PC-3 (cell line): ENCODE data around the gene PLG. TPM values are rescaled to one million over a fixed set of nuclear protein-coding genes. Genes with fewer than 3 reads are reported as not detected.
"Not testable (repeated sequence)": the region's sequence is repeated elsewhere in the genome, so short reads cannot be mapped to it uniquely, and the experiment has no call there.

Experiments
- ATAC-seq: fragments of 200-7000 bp; cut with Tn5 transposase; 2 replicates; pipeline ENCODE4 v1.9.1; 2020; ENCODE audit warnings: mild to moderate bottlenecking, moderate library complexity
- BruUV-seq: library from RNA; stranded (reverse); fragments of 400-500 nt; replicated peaks from 2 replicates; lab custom pipeline; 2021; lab: Mats Ljungman, UMichigan
- CTCF ChIA-PET: fragments of 300-600 bp; sonication (Branson Sonifier 250); formaldehyde crosslinking; loops from one replicate; lab custom pipeline; 2022; ENCODE audit warnings: antibody characterized with exemption; lab: Charles Lee
- POLR2A ChIA-PET: fragments of 300-600 bp; sonication (Branson Sonifier 250); formaldehyde crosslinking; loops from one replicate; lab custom pipeline; 2022; ENCODE audit warnings: antibody characterized with exemption; ENCODE audit not compliant: unreplicated experiment; lab: Charles Lee
- DNase-seq: peaks from one replicate; pipeline ENCODE4 v3.0.0-alpha.2; 2015
- H2AFZ ChIP-seq: fragments of 300-600 bp; sonication (generic); 2 replicates; pipeline ENCODE4 v1.6.0; 2016; ENCODE audit warnings: antibody characterized with exemption, low read length
- H3F3A ChIP-seq: fragments of 300-600 bp; sonication (generic); one replicate; pipeline ENCODE4 v1.6.0; 2017; ENCODE audit warnings: antibody characterized with exemption, low read length, control low read depth, mild to moderate bottlenecking; ENCODE audit not compliant: unreplicated experiment
- H3K27ac ChIP-seq: fragments of 300-600 bp; sonication (generic); 2 replicates; pipeline ENCODE4 v1.5.1; 2016; ENCODE audit warnings: mild to moderate bottlenecking, low read length
- H3K27me3 ChIP-seq: fragments of 300-600 bp; sonication (generic); 2 replicates; pipeline ENCODE4 v1.6.1; 2016; ENCODE audit warnings: low read length, mixed read lengths
- H3K36me3 ChIP-seq: fragments of 300-600 bp; sonication (generic); 2 replicates; pipeline ENCODE4 v1.6.1; 2016; ENCODE audit warnings: low read depth, mixed run types, low read length, mixed read lengths
- H3K4me1 ChIP-seq: fragments of 300-600 bp; sonication (generic); 2 replicates; pipeline ENCODE4 v1.5.1; 2016; ENCODE audit warnings: low read length; ENCODE audit not compliant: insufficient read depth
- H3K4me2 ChIP-seq: fragments of 300-600 bp; sonication (generic); 2 replicates; pipeline ENCODE4 v1.6.0; 2016; ENCODE audit warnings: low read length
- H3K4me3 ChIP-seq: fragments of 300-600 bp; sonication (generic); 2 replicates; pipeline ENCODE4 v1.5.1; 2016; ENCODE audit warnings: mild to moderate bottlenecking, low read length, mixed read lengths
- H3K79me2 ChIP-seq: fragments of 300-600 bp; sonication (generic); 2 replicates; pipeline ENCODE4 v1.6.1; 2017; ENCODE audit warnings: low read length, mixed read lengths
- H3K9ac ChIP-seq: fragments of 300-600 bp; sonication (generic); 2 replicates; pipeline ENCODE4 v1.6.0; 2016; ENCODE audit warnings: mild to moderate bottlenecking, low read length
- H3K9me2 ChIP-seq: fragments of 300-600 bp; sonication (generic); replicated peaks from 2 replicates; pipeline ENCODE4 v1.6.1; 2016; ENCODE audit warnings: mixed run types, low read length, mixed read lengths
- H3K9me3 ChIP-seq: fragments of 300-600 bp; sonication (generic); 2 replicates; pipeline ENCODE4 v1.6.1; 2016; ENCODE audit warnings: low read length, mixed read lengths
- H4K20me1 ChIP-seq: fragments of 300-600 bp; sonication (generic); 2 replicates; pipeline ENCODE4 v1.6.1; 2016; ENCODE audit warnings: low read length, mixed read lengths
- CTCF ChIP-seq: fragments of 300-600 bp; sonication (generic); conservative IDR thresholded peaks from 2 replicates; pipeline ENCODE4 v1.5.1; 2017; ENCODE audit warnings: antibody characterized with exemption, low read depth, mild to moderate bottlenecking, low read length
- EZH2 ChIP-seq: fragments of 300-600 bp; sonication (generic); IDR thresholded peaks from one replicate; pipeline ENCODE4 v1.6.1; 2017; ENCODE audit warnings: antibody characterized with exemption, mild to moderate bottlenecking, low read length; ENCODE audit not compliant: unreplicated experiment
- EZH2phosphoT487 ChIP-seq: fragments of 300-600 bp; sonication (generic); IDR thresholded peaks from 2 replicates; pipeline ENCODE4 v1.6.1; 2018; ENCODE audit warnings: mild to moderate bottlenecking, antibody characterized with exemption, low read length, borderline replicate concordance
- intact Hi-C: fragments of 100-400 bp; cut with micrococcal nuclease; formaldehyde crosslinking; loops from 2 replicates; pipeline ENCODE4 v1.9.0; 2023
- total RNA-seq: library from RNA; depleted of rRNA; stranded (reverse); fragments of >200 nt; gene quantifications from 2 replicates; pipeline ENCODE4 v1.2.3, GENCODE V29; 2014; rRNA removed

Gene PLG
- total RNA-seq, 1 experiment from 2014 or later = not detected

DNA sequence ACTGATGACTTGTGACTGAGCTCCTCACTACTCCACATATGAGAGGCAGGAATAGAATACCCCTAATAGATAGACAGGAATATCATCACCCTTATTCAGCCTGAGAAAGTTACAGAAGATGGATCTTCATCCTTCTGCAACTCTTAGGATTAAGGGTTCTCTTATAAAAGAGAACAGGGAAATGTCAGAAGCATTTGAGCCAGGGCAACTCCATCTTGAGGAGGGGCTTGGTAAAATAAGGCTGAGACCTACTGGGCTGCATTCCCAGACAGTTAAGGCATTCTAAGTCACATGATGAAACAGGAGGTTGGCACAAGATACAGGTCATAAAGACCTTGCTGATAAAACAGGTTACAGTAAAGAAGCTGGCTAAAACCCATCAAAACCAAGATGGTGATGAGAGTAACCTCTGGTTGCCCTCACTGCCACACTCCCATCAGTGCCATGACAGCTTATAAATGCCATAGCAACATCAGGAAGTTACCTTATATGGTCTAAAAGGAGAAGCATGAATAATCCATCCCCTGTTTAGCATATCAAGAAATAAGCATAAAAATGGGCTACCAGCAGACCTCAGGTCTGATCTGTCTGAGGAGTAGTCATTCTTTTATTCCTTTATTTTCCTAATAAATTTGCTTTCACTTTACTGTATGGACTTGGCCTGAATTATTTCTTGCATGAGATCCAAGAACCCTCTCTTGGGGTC lies 97.9 kb downstream of the PLG start:
- peaks cover 14% of the 10 kb centered on the region for H3K4me1 ChIP-seq
- no peak overlapping the region for H3K4me3 ChIP-seq
- no peak overlapping the region for H3K9ac ChIP-seq
- H3K27me3 ChIP-seq = no peaks in the 10 kb centered on the region
- no peak for TF ChIP-seq EZH2
- TF ChIP-seq EZH2phosphoT487 = no peak
- no peak for TF ChIP-seq CTCF
- ATAC-seq (no peak), DNase-seq (no peak)
- POLR2A ChIA-PET = no interaction called here
- H3K36me3 ChIP-seq = no peaks in the 10 kb centered on the region
- BruUV-seq = no TSS peak
- no peak overlapping the region for H3K4me2 ChIP-seq
- CTCF ChIA-PET = no interaction called here
- no peaks in the 10 kb centered on the region for H4K20me1 ChIP-seq
- no peak overlapping the region for H2AFZ ChIP-seq
- H3F3A ChIP-seq = no peaks in the 10 kb centered on the region
- intact Hi-C loops = no loop called here
- no peaks in the 10 kb centered on the region for H3K79me2 ChIP-seq
- H3K9me2 ChIP-seq = no peaks in the 10 kb centered on the region
- no peak overlapping the region for H3K27ac ChIP-seq
- H3K9me3 ChIP-seq = no peaks in the 10 kb centered on the region

- no peak for TF ChIP-seq EZH2phosphoT487
- TF ChIP-seq EZH2 = no peak
- no peak for TF ChIP-seq CTCF
- Histone ChIP-seq H4K20me1 (no peaks in the 10 kb centered on the region), H3K9ac (no peak overlapping the region), H3F3A (no peaks in the 10 kb centered on the region), H3K27ac (no peak overlapping the region), H3K4me2 (no peak overlapping the region), H3K27me3 (no peaks in the 10 kb centered on the region), H3K4me3 (no peak overlapping the region), H2AFZ (no peak overlapping the region), H3K4me1 (no peaks in the 10 kb centered on the region), H3K9me2 (no peaks in the 10 kb centered on the region), H3K36me3 (no peaks in the 10 kb centered on the region), H3K79me2 (no peaks in the 10 kb centered on the region), H3K9me3 (no peaks in the 10 kb centered on the region)
- intact Hi-C loops = no loop called here
- BruUV-seq = no TSS peak
- DNase-seq (no peak), ATAC-seq (no peak)
- CTCF ChIA-PET = no interaction called here
- POLR2A ChIA-PET = no interaction called here
Observed at GRCh38 chr6:160801418-160801817, 99.4 kb downstream of the PLG start.

GRCh38 chr6:160802049-160802448 lies 100.0 kb downstream of the PLG start:
- ATAC-seq, intact Hi-C loops, H3K4me2 ChIP-seq, H3K4me1 ChIP-seq, H3K79me2 ChIP-seq, CTCF ChIA-PET, H4K20me1 ChIP-seq, H3K4me3 ChIP-seq, BruUV-seq, H3K9me2 ChIP-seq, H3K27ac ChIP-seq, POLR2A ChIA-PET, H3K36me3 ChIP-seq, H2AFZ ChIP-seq, H3K9me3 ChIP-seq, DNase-seq, H3K27me3 ChIP-seq, H3K9ac ChIP-seq, H3F3A ChIP-seq: not testable (repeated sequence)

Other genes with a start within 250 kb of the PLG start
- not detected in 2 replicates for gene LPA, start 38.0 kb upstream of the PLG start, total RNA-seq